Astrocyte (in vitro differentiated cells and primary cell): ENCODE measurements around the gene UBE4A.

ENCODE experiments used
- CTCF ChIP-seq: IDR thresholded peaks from 2 replicates; pipeline ENCODE4 v1.5.1; 2011; ENCODE audit warnings: low read depth, mild to moderate bottlenecking, inconsistent platforms, low read length, moderate library complexity; ENCODE audit not compliant: insufficient read depth
- EZH2 ChIP-seq: IDR thresholded peaks from 2 replicates; pipeline ENCODE4 v1.6.1; 2012; ENCODE audit warnings: mild to moderate bottlenecking, low read length, inconsistent platforms; ENCODE audit not compliant: insufficient read depth

- TF ChIP-seq CTCF (no peak), EZH2 (no peak)
Observed at GRCh38 chr11:118325283-118325682, 34.1 kb upstream of the UBE4A start.
